GM12878 (cell line): ENCODE measurements around the gene RNU6-9. TPM values are rescaled to one million over a fixed set of nuclear protein-coding genes. Genes with fewer than 3 reads are reported as not detected.

ENCODE experiments used
- ATAC-seq: fragments of 200-7000 bp; cut with Tn5 transposase; 3 replicates; pipeline ENCODE4 v1.9.1; 2020; ENCODE audit warnings: mild to moderate bottlenecking, moderate library complexity
- BruUV-seq: library from RNA; stranded (reverse); fragments of 400-500 nt; replicated peaks from 2 replicates; lab custom pipeline; 2021; lab: Mats Ljungman, UMichigan
- CTCF ChIA-PET: fragments of 300-600 bp; sonication (Branson Sonifier 250); formaldehyde crosslinking; extraction: SDS; loops from one replicate; lab custom pipeline; 2021; ENCODE audit warnings: inconsistent platforms; lab: Yijun Ruan, JAX
- POLR2A ChIA-PET: fragments of 350-600 bp; formaldehyde crosslinking; extraction: SDS; loops from one replicate; lab custom pipeline; 2021; ENCODE audit warnings: inconsistent platforms; lab: Charles Lee
- RAD21 ChIA-PET: fragments of 300-600 bp; sonication (Branson Sonifier 250); formaldehyde crosslinking; loops from one replicate; lab custom pipeline; 2023; ENCODE audit warnings: antibody characterized with exemption; ENCODE audit not compliant: unreplicated experiment; lab: Charles Lee
- SMC1A ChIA-PET: fragments of 300-600 bp; sonication (Branson Sonifier 250); formaldehyde crosslinking; loops from one replicate; lab custom pipeline; 2023; ENCODE audit not compliant: unreplicated experiment, uncharacterized antibody; lab: Charles Lee
- DNase-seq: peaks from one replicate; pipeline ENCODE4 v3.0.0-alpha.2; 2011; ENCODE audit warnings: low read depth, low spot score
- FAIRE-seq: peaks from 3 replicates; lab custom pipeline; 2011; peaks lifted over from hg19 to GRCh38; lab: Jason Lieb, UNC
- H2AFZ ChIP-seq: 2 replicates; pipeline ENCODE4 v1.6.0; 2011; ENCODE audit warnings: low read depth, low read length, control low read depth; ENCODE audit not compliant: control insufficient read depth
- H3K27ac ChIP-seq: 2 replicates; pipeline ENCODE4 v1.5.1; 2011; ENCODE audit warnings: control low read depth; ENCODE audit not compliant: control insufficient read depth, insufficient read depth
- H3K27me3 ChIP-seq, 2 experiments: replicated peaks in 1 of 2; 2 replicates each; pipeline versions ENCODE4 v1.6.0 to v1.6.1; 2011; ENCODE audit warnings: low read length in 1 of 2; ENCODE audit not compliant: control insufficient read depth in 2 of 2, insufficient read depth in 2 of 2
- H3K36me3 ChIP-seq, 2 experiments: 2 replicates each; pipeline ENCODE4 v1.5.1; 2011; ENCODE audit warnings: low read length in 1 of 2; ENCODE audit not compliant: control insufficient read depth in 2 of 2, insufficient read depth in 2 of 2
- H3K4me1 ChIP-seq: 2 replicates; pipeline ENCODE4 v1.6.1; 2011; ENCODE audit warnings: mild to moderate bottlenecking, low read length, moderate library complexity, mixed read lengths; ENCODE audit not compliant: control insufficient read depth, insufficient read depth
- H3K4me2 ChIP-seq: 2 replicates; pipeline ENCODE4 v1.6.0; 2011; ENCODE audit warnings: control low read depth; ENCODE audit not compliant: control insufficient read depth, insufficient read depth
- H3K4me3 ChIP-seq: fragments of 200-600 bp; sonication (generic); 2 replicates; pipeline ENCODE4 v1.5.1; 2016
- H3K79me2 ChIP-seq: 2 replicates; pipeline ENCODE4 v1.6.0; 2011; ENCODE audit warnings: low read length; ENCODE audit not compliant: control insufficient read depth, insufficient read depth
- H3K9ac ChIP-seq: 2 replicates; pipeline ENCODE4 v1.8.0; 2011; ENCODE audit warnings: low read length, control low read depth, mixed read lengths; ENCODE audit not compliant: control insufficient read depth, insufficient read depth
- H3K9me3 ChIP-seq: replicated peaks from 3 replicates; pipeline ENCODE4 v1.5.1; 2011; ENCODE audit warnings: mild to moderate bottlenecking, low read length; ENCODE audit not compliant: control insufficient read depth, insufficient read depth
- H4K20me1 ChIP-seq: 2 replicates; pipeline ENCODE4 v1.6.0; 2011; ENCODE audit not compliant: control insufficient read depth, insufficient read depth
- JUNB ChIP-seq: IDR thresholded peaks from 2 replicates; pipeline ENCODE4 v1.6.1; 2016; ENCODE audit warnings: antibody characterized with exemption, mild to moderate bottlenecking
- JUND ChIP-seq: IDR thresholded peaks from 2 replicates; pipeline ENCODE4 v1.6.1; 2012; ENCODE audit warnings: low read depth, mild to moderate bottlenecking, low read length, improper control_type of control experiment, moderate library complexity
- WGBS: methylation state at CpG from one replicate; pipeline ENCODE4 v1.1.6; 2016; ENCODE audit warnings: low lambda C conversion rate; ENCODE audit not compliant: insufficient replicate concordance, insufficient coverage; ENCODE audit errors: missing lambda C conversion rate; 5-methylcytosine and 5-hydroxymethylcytosine counted together
- in situ Hi-C: fragments of 300-500 bp; cut with MboI; formaldehyde crosslinking; loops from 9 replicates; pipeline ENCODE4 v1.14.3; 2018; ENCODE audit warnings: mixed read lengths
- intact Hi-C: fragments of 100-400 bp; cut with micrococcal nuclease; formaldehyde crosslinking; loops from one replicate; pipeline ENCODE4 v1.14.2; 2022; ENCODE audit not compliant: unreplicated experiment
- polyA plus RNA-seq, 11 experiments: library from polyadenylated mRNA; depleted of rRNA in 4 of 11; unstranded in 6 of 11; stranded (reverse) in 5 of 11; fragments of >200 nt; fragmentation: Nextera tagmentation in 4 of 11; fragmentation: Illumina TruSeq in 1 of 11; extraction: Ambion mirVana in 4 of 11; extraction: Trizol in 1 of 11; gene quantifications; 1 replicate in 1 of 11; 2 replicates in 10 of 11; pipeline versions ENCODE4 v1.2.1 to v1.2.3, GENCODE V29; 2011 to 2016; ENCODE audit warnings: inconsistent platforms in 2 of 11, missing spikeins in 2 of 11, low read depth in 1 of 11
- total RNA-seq, 4 experiments: library from RNA; depleted of rRNA in 3 of 4; stranded (reverse); fragments of >200 nt in 3 of 4; fragmentation: Illumina TruSeq in 1 of 4; extraction: Trizol in 1 of 4; gene quantifications; 2 replicates each; pipeline versions ENCODE4 v1.2.1 to v1.2.3, GENCODE V29; 2013 to 2021
- TF ChIP-seq, protein P1 (sequence below): IDR thresholded peaks from 2 replicates; pipeline ENCODE4 v1.6.1; 2012; ENCODE audit warnings: low read depth, low read length, improper control_type of control experiment
- TF ChIP-seq, protein P2 (sequence below): fragments of 450-650 bp; IDR thresholded peaks from 2 replicates; pipeline ENCODE4 v1.6.1; 2017; ENCODE audit warnings: mild to moderate bottlenecking, moderate library complexity

RNU6-9 gene
- total and polyA plus RNA-seq, 10 of the 15 experiments (the other 5 are each of a cell fraction or from before 2014, with no cell fraction given) = not detected

GRCh38 chr19:936175-936546, 42.9 kb downstream of the RNU6-9 start:
- WGBS = 100% methylated on average over 10 of the region's 10 CpGs
- Histone ChIP-seq H3K79me2 (peaks cover 75% of the 10 kb centered on the region), H2AFZ (no peak overlapping the region), H3K9me3 (peaks cover 4% of the 10 kb centered on the region), H3K36me3 (peaks cover 19 to 23% of the 10 kb centered on the region in 2 experiments), H3K4me1 (peaks cover 21% of the 10 kb centered on the region), H3K4me3 (no peak overlapping the region), H4K20me1 (no peaks in the 10 kb centered on the region; the same call in 1 of the 2 replicates), H3K9ac (no peak overlapping the region), H3K27me3 (no peaks in the 10 kb centered on the region), H3K27ac (no peak overlapping the region), H3K4me2 (no peak overlapping the region)
- RAD21 ChIA-PET = no interaction called here
- intact Hi-C loops (no loop called here), in situ Hi-C loops (no loop called here)
- CTCF ChIA-PET = no interaction called here
- FAIRE-seq = no peak
- POLR2A ChIA-PET = interaction anchor here (0.5 to 1.2 kb wide), 4 partner anchors 9 to 128 kb away, joined by 3 to 6 read pairs (median 4); partner anchors contain the start of genes MED16 and RNU6-9
- TF ChIP-seq JUND = no peak
- TF ChIP-seq, protein P1, sequence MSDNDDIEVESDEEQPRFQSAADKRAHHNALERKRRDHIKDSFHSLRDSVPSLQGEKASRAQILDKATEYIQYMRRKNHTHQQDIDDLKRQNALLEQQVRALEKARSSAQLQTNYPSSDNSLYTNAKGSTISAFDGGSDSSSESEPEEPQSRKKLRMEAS = no peak
- no peak for TF ChIP-seq JUNB
- TF ChIP-seq, protein P2, sequence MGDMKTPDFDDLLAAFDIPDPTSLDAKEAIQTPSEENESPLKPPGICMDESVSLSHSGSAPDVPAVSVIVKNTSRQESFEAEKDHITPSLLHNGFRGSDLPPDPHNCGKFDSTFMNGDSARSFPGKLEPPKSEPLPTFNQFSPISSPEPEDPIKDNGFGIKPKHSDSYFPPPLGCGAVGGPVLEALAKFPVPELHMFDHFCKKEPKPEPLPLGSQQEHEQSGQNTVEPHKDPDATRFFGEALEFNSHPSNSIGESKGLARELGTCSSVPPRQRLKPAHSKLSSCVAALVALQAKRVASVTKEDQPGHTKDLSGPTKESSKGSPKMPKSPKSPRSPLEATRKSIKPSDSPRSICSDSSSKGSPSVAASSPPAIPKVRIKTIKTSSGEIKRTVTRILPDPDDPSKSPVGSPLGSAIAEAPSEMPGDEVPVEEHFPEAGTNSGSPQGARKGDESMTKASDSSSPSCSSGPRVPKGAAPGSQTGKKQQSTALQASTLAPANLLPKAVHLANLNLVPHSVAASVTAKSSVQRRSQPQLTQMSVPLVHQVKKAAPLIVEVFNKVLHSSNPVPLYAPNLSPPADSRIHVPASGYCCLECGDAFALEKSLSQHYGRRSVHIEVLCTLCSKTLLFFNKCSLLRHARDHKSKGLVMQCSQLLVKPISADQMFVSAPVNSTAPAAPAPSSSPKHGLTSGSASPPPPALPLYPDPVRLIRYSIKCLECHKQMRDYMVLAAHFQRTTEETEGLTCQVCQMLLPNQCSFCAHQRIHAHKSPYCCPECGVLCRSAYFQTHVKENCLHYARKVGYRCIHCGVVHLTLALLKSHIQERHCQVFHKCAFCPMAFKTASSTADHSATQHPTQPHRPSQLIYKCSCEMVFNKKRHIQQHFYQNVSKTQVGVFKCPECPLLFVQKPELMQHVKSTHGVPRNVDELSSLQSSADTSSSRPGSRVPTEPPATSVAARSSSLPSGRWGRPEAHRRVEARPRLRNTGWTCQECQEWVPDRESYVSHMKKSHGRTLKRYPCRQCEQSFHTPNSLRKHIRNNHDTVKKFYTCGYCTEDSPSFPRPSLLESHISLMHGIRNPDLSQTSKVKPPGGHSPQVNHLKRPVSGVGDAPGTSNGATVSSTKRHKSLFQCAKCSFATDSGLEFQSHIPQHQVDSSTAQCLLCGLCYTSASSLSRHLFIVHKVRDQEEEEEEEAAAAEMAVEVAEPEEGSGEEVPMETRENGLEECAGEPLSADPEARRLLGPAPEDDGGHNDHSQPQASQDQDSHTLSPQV = no peak
- SMC1A ChIA-PET = no interaction called here
- BruUV-seq = no TSS peak
- no peak for ATAC-seq
- no peak for DNase-seq
